PC-9 (cell line): Measurements from ENCODE around the gene CRACDL. TPM values are rescaled to one million over a fixed set of nuclear protein-coding genes. Genes with fewer than 3 reads are reported as not detected.

Experiments used
- BruUV-seq: library from RNA; stranded (reverse); fragments of 400-500 nt; replicated peaks from 2 replicates; lab custom pipeline; 2021; lab: Mats Ljungman, UMichigan
- CTCF ChIA-PET: fragments of 300-600 bp; sonication (Branson Sonifier 250); formaldehyde crosslinking; loops from one replicate; lab custom pipeline; 2022; ENCODE audit warnings: antibody characterized with exemption; lab: Charles Lee
- POLR2A ChIA-PET: fragments of 300-600 bp; sonication (Branson Sonifier 250); formaldehyde crosslinking; loops from one replicate; lab custom pipeline; 2022; ENCODE audit warnings: antibody characterized with exemption; ENCODE audit not compliant: unreplicated experiment; lab: Charles Lee
- DNase-seq, 2 experiments: peaks; one replicate each; pipeline versions ENCODE4 v3.0.0 to v3.0.0-alpha.2; 2015 to 2022; ENCODE audit warnings: mixed read lengths in 1 of 2
- H2AFZ ChIP-seq: fragments of 200-600 bp; sonication (generic); 2 replicates; pipeline ENCODE4 v1.8.1; 2017; ENCODE audit warnings: antibody characterized with exemption
- H3F3A ChIP-seq: fragments of 200-600 bp; sonication (generic); 2 replicates; pipeline ENCODE4 v1.8.1; 2017; ENCODE audit warnings: antibody characterized with exemption, mild to moderate bottlenecking, low read depth; ENCODE audit not compliant: insufficient read depth
- H3K27ac ChIP-seq: fragments of 200-600 bp; sonication (generic); 2 replicates; pipeline ENCODE4 v1.6.1; 2016; ENCODE audit warnings: mixed run types
- H3K27me3 ChIP-seq: fragments of 200-600 bp; sonication (generic); 2 replicates; pipeline ENCODE4 v1.6.1; 2016; ENCODE audit warnings: low read depth, mixed run types; ENCODE audit not compliant: insufficient read depth
- H3K36me3 ChIP-seq: fragments of 200-600 bp; sonication (generic); 2 replicates; pipeline ENCODE4 v1.6.1; 2016; ENCODE audit warnings: low read depth, mixed run types
- H3K4me1 ChIP-seq: fragments of 200-600 bp; sonication (generic); replicated peaks from 2 replicates; pipeline ENCODE4 v1.6.1; 2016; ENCODE audit warnings: mixed run types; ENCODE audit not compliant: insufficient read depth
- H3K4me2 ChIP-seq: fragments of 200-600 bp; sonication (generic); 2 replicates; pipeline ENCODE4 v1.6.1; 2017; ENCODE audit warnings: mixed run types
- H3K4me3 ChIP-seq: fragments of 200-600 bp; sonication (generic); 2 replicates; pipeline ENCODE4 v1.6.1; 2016; ENCODE audit warnings: mixed run types
- H3K79me2 ChIP-seq: fragments of 200-600 bp; sonication (generic); 2 replicates; pipeline ENCODE4 v1.6.1; 2017; ENCODE audit warnings: low read depth, mixed run types
- H3K9me2 ChIP-seq: fragments of 200-600 bp; sonication (generic); 2 replicates; pipeline ENCODE4 v1.8.1; 2017; ENCODE audit warnings: mild to moderate bottlenecking; ENCODE audit not compliant: insufficient read depth
- H3K9me3 ChIP-seq: fragments of 200-600 bp; sonication (generic); 2 replicates; pipeline ENCODE4 v1.8.1; 2016; ENCODE audit warnings: low read depth; ENCODE audit not compliant: insufficient read depth
- H4K20me1 ChIP-seq: fragments of 200-600 bp; sonication (generic); 2 replicates; pipeline ENCODE4 v1.8.1; 2017; ENCODE audit not compliant: insufficient read depth
- CTCF ChIP-seq: fragments of 200-600 bp; sonication (generic); conservative IDR thresholded peaks from 2 replicates; pipeline ENCODE4 v1.6.1; 2017; ENCODE audit warnings: mixed run types, antibody characterized with exemption, mild to moderate bottlenecking, moderate library complexity
- EZH2 ChIP-seq: fragments of 200-600 bp; sonication (generic); IDR thresholded peaks from 2 replicates; pipeline ENCODE4 v1.8.0; 2017; ENCODE audit warnings: antibody characterized with exemption, low read depth
- intact Hi-C: fragments of 100-400 bp; cut with micrococcal nuclease; formaldehyde crosslinking; loops from one replicate; pipeline ENCODE4 v1.10.0; 2022; ENCODE audit not compliant: unreplicated experiment
- total RNA-seq: library from RNA; stranded (reverse); gene quantifications from 2 replicates; pipeline ENCODE4 v1.2.3, GENCODE V29; 2021

The CRACDL gene
- total RNA-seq, 1 experiment from 2014 or later: 33.7 TPM

- ChIA-PET CTCF (no interaction called here), POLR2A (interaction anchor here (0.6 kb wide), 1 partner anchor 586 kb away, joined by 8 read pairs; no protein-coding TSS in a partner anchor)
- Histone ChIP-seq H4K20me1 (no peaks in the 10 kb centered on the region), H3K79me2 (no peaks in the 10 kb centered on the region), H3K4me1 (peaks cover 13% of the 10 kb centered on the region), H3K9me2 (no peaks in the 10 kb centered on the region), H3K27ac (no peak overlapping the region), H3F3A (peaks cover 10% of the 10 kb centered on the region; the same call in 1 of the 2 replicates), H3K4me2 (no peak overlapping the region), H3K27me3 (no peaks in the 10 kb centered on the region), H3K4me3 (no peak overlapping the region), H3K9me3 (peaks cover 17% of the 10 kb centered on the region), H2AFZ (no peak overlapping the region), H3K36me3 (no peaks in the 10 kb centered on the region)
- no peak for TF ChIP-seq CTCF
- no peak for TF ChIP-seq EZH2
- intact Hi-C loops: no loop called here
- DNase-seq: no peak
- BruUV-seq: no TSS peak
These were observed 157.1 kb downstream of the CRACDL start for GRCh38 chr2:98778741-98779483.

- Histone ChIP-seq H3F3A (peaks cover 10% of the 10 kb centered on the region; the same call in 1 of the 2 replicates), H3K9me3 (peaks cover 17% of the 10 kb centered on the region), H3K79me2 (no peaks in the 10 kb centered on the region), H3K27me3 (no peaks in the 10 kb centered on the region), H3K4me3 (no peak overlapping the region), H3K27ac (no peak overlapping the region), H4K20me1 (no peaks in the 10 kb centered on the region), H3K9me2 (no peaks in the 10 kb centered on the region), H3K36me3 (no peaks in the 10 kb centered on the region), H3K4me1 (peaks cover 13% of the 10 kb centered on the region), H2AFZ (no peak overlapping the region), H3K4me2 (no peak overlapping the region)
- no TSS peak for BruUV-seq
- TF ChIP-seq CTCF: no peak
- TF ChIP-seq EZH2: no peak
- CTCF ChIA-PET: no interaction called here
- POLR2A ChIA-PET: no interaction called here
- intact Hi-C loops: no loop called here
- no peak for DNase-seq
These were observed 157.9 kb downstream of the CRACDL start for GRCh38 chr2:98778151-98778550.

DNA sequence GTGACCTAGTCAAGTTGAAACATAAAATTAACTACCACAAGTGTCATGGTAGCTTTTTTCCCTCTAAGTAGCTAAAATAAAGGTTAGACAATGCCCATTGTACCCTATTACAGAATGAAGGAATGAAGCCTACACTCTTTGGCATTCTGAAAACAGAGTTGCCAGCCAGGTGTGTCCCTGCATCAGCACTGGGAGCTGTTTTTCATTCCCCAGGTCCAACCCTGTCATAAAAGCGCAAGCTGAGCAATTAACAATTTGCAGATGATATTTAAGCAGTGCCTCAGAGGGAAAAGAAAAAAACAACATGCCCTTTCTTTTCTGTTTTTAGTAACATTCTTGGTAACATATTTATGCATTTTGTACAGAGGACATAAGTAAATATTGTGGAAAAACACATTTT lies 158.3 kb downstream of the CRACDL start:
- peaks cover 13% of the 10 kb centered on the region for H3K4me1 ChIP-seq
- ChIA-PET CTCF (no interaction called here), POLR2A (no interaction called here)
- H3K36me3 ChIP-seq: no peaks in the 10 kb centered on the region
- H3K9me2 ChIP-seq: no peaks in the 10 kb centered on the region
- peaks cover 15% of the 10 kb centered on the region for H3K9me3 ChIP-seq
- no peaks in the 10 kb centered on the region for H4K20me1 ChIP-seq
- no peak overlapping the region for H3K4me3 ChIP-seq
- H3K27ac ChIP-seq: no peak overlapping the region
- DNase-seq: no peak
- H3K79me2 ChIP-seq: no peaks in the 10 kb centered on the region
- H3F3A ChIP-seq: peaks cover 10% of the 10 kb centered on the region; the same call in 1 of the 2 replicates
- no peak overlapping the region for H3K4me2 ChIP-seq
- H3K27me3 ChIP-seq: no peaks in the 10 kb centered on the region
- BruUV-seq: no TSS peak
- TF ChIP-seq EZH2 (no peak), CTCF (no peak)
- no peak overlapping the region for H2AFZ ChIP-seq
- intact Hi-C loops: no loop called here
